ENCODE data around the gene ARMC8. TPM values are rescaled to one million over a fixed set of nuclear protein-coding genes. Genes with fewer than 3 reads are reported as not detected.

ARMC8 gene
- total and polyA plus RNA-seq, 2 donors (not counting 1 experiment from before 2014, with no cell fraction given): 35.3 to 81.1 TPM

GRCh38 chr3:138329127-138329983 lies 142.3 kb downstream of the ARMC8 start, which contains the start of gene NME9:
Gene NME9 (minus strand): TSS chr3:138329851. CDS start chr3:138329335, 516 bp downstream.
- Histone ChIP-seq H3K36me3 (replicated peaks in 1 of 2; ENCODE audit: control extremely low read depth in 1 of 2, control insufficient read depth in 1 of 2, extremely low read depth in 1 of 2, insufficient read depth in 2 of 2, low read length in 1 of 2) (no peaks in the 10 kb centered on the region), H3K4me3 (ENCODE audit: control extremely low read depth in 1 of 5, extremely low read depth in 1 of 5, insufficient read depth in 1 of 5, low read depth in 2 of 5, low read length in 4 of 5) (peak within 1 kb of the TSS; percentile 22 to 73 (median 60)), H3K27ac (ENCODE audit: low read length in 2 of 2) (peak within 1 kb of the TSS in 1 of 2 donors; percentile 49), H2AFZ (ENCODE audit: insufficient read depth, low read depth, low read length, poor library complexity, severe bottlenecking) (peak within 1 kb of the TSS; percentile 95), H4K20me1 (ENCODE audit: control insufficient read depth, insufficient read depth, low read length, poor library complexity, severe bottlenecking) (no peaks in the 10 kb centered on the region), H3K4me1 (ENCODE audit: control insufficient read depth in 2 of 2, insufficient read depth in 2 of 2, low read length in 2 of 2) (peaks cover 7 to 18% of the 10 kb centered on the region in 2 donors), H3K9ac (ENCODE audit: low read length) (peak within 1 kb of the TSS; percentile 81), H3K27me3 (replicated peaks in 1 of 4; ENCODE audit: control extremely low read depth in 1 of 4, control insufficient read depth in 3 of 4, insufficient read depth in 4 of 4, low read length in 3 of 4) (peaks cover 0 to 15% (median 9%) of the 10 kb centered on the region in 4 experiments), H3K9me3 (ENCODE audit: control extremely low read depth in 1 of 3, control insufficient read depth in 2 of 3, insufficient read depth in 1 of 3, low read length in 2 of 3) (no peaks in the 10 kb centered on the region), H3K4me2 (replicated peaks; ENCODE audit: low read depth, low read length, poor library complexity, severe bottlenecking) (peak within 1 kb of the TSS; percentile 97), H3K79me2 (ENCODE audit: control insufficient read depth, insufficient read depth, low read length) (no peaks in the 10 kb centered on the region)
- DNase-seq: peak; percentile 84
- ATAC-seq (ENCODE audit: low read depth): peak; percentile 92
- intact Hi-C loops (cut with micrococcal nuclease): loop anchor here (10.0 kb wide), 1 partner anchor 145 kb away; the partner anchor contains the start of gene ARMC8
- H3K27ac Mint-ChIP-seq: peak within 1 kb of the TSS; percentile 62
- no peaks in the 10 kb centered on the region for H3K9me3 Mint-ChIP-seq (ENCODE audit: insufficient read depth)
- peak within 1 kb of the TSS; percentile 93 for H3K4me3 Mint-ChIP-seq
- ChIA-PET CTCF (interaction anchor here (0.7 to 1.6 kb wide), 3 partner anchors 12 to 607 kb away, joined by 3 to 4 read pairs (median 3); no protein-coding TSS in a partner anchor), POLR2A (no interaction called here)
- peaks cover 40% of the 10 kb centered on the region for H3K27me3 Mint-ChIP-seq
- peaks cover 13% of the 10 kb centered on the region for H3K4me1 Mint-ChIP-seq
- WGBS (ENCODE audit: insufficient coverage): under 1% methylated on average over 62 of the region's 62 CpGs
- no peak for TF ChIP-seq EZH2 (IDR thresholded peaks at IDR 0.05; ENCODE audit: borderline replicate concordance, insufficient read depth, low read depth, low read length, poor library complexity, severe bottlenecking)
- TF ChIP-seq CTCF (IDR thresholded peaks at IDR 0.05): peak; percentile 61

- ATAC-seq (ENCODE audit: low read depth): no peak
- Histone ChIP-seq H3K27ac (ENCODE audit: low read length in 2 of 2) (no peak overlapping the region), H3K9me3 (ENCODE audit: control extremely low read depth in 1 of 3, control insufficient read depth in 2 of 3, insufficient read depth in 1 of 3, low read length in 2 of 3) (no peaks in the 10 kb centered on the region), H3K27me3 (replicated peaks in 1 of 4; ENCODE audit: control extremely low read depth in 1 of 4, control insufficient read depth in 3 of 4, insufficient read depth in 4 of 4, low read length in 3 of 4) (peaks cover 0 to 18% (median 9%) of the 10 kb centered on the region in 4 experiments), H3K9ac (ENCODE audit: low read length) (peak overlapping the region; percentile 81), H3K4me2 (replicated peaks; ENCODE audit: low read depth, low read length, poor library complexity, severe bottlenecking) (peak overlapping the region; percentile 97), H3K4me3 (ENCODE audit: control extremely low read depth in 1 of 5, extremely low read depth in 1 of 5, insufficient read depth in 1 of 5, low read depth in 2 of 5, low read length in 4 of 5) (peak overlapping the region; percentile 22 to 73 (median 60)), H4K20me1 (ENCODE audit: control insufficient read depth, insufficient read depth, low read length, poor library complexity, severe bottlenecking) (no peaks in the 10 kb centered on the region), H3K36me3 (replicated peaks in 1 of 2; ENCODE audit: control extremely low read depth in 1 of 2, control insufficient read depth in 1 of 2, extremely low read depth in 1 of 2, insufficient read depth in 2 of 2, low read length in 1 of 2) (no peaks in the 10 kb centered on the region), H3K4me1 (ENCODE audit: control insufficient read depth in 2 of 2, insufficient read depth in 2 of 2, low read length in 2 of 2) (peaks cover 7 to 18% of the 10 kb centered on the region in 2 donors), H3K79me2 (ENCODE audit: control insufficient read depth, insufficient read depth, low read length) (no peaks in the 10 kb centered on the region), H2AFZ (ENCODE audit: insufficient read depth, low read depth, low read length, poor library complexity, severe bottlenecking) (peak overlapping the region; percentile 95)
- Mint-ChIP-seq H3K27ac (peak overlapping the region; percentile 32), H3K4me3 (peak overlapping the region; percentile 93), H3K27me3 (peaks cover 38% of the 10 kb centered on the region), H3K4me1 (peaks cover 13% of the 10 kb centered on the region), H3K9me3 (ENCODE audit: insufficient read depth) (no peaks in the 10 kb centered on the region)
- no peak for DNase-seq
- 7% methylated on average over 5 of the region's 7 CpGs for WGBS (ENCODE audit: insufficient coverage)
- ChIA-PET POLR2A (no interaction called here), CTCF (no interaction called here)
- TF ChIP-seq EZH2 (IDR thresholded peaks at IDR 0.05; ENCODE audit: borderline replicate concordance, insufficient read depth, low read depth, low read length, poor library complexity, severe bottlenecking) (no peak), CTCF (IDR thresholded peaks at IDR 0.05) (no peak)
- intact Hi-C loops (cut with micrococcal nuclease): loop anchor here (5.0 to 10.0 kb wide), 2 partner anchors 145 to 587 kb away; partner anchors contain the start of gene ARMC8
These were observed 142.8 kb downstream of the ARMC8 start for GRCh38 chr3:138329984-138330293.

Data from B cell (primary cell).